CD4-positive, alpha-beta memory T cell (primary cell): ENCODE measurements around the gene DPP8. TPM values are rescaled to one million over a fixed set of nuclear protein-coding genes. Genes with fewer than 3 reads are reported as not detected.

Experiments
- CTCF ChIA-PET: fragments of 350-600 bp; sonication (Branson Sonifier 250); formaldehyde crosslinking; loops from one replicate; lab custom pipeline; 2021; ENCODE audit warnings: inconsistent platforms; ENCODE audit not compliant: partially characterized antibody; lab: Charles Lee
- POLR2A ChIA-PET: fragments of 350-600 bp; sonication (Branson Sonifier 250); formaldehyde crosslinking; loops from one replicate; lab custom pipeline; 2021; ENCODE audit not compliant: partially characterized antibody; lab: Charles Lee
- DNase-seq, 5 donors: peaks; one replicate each; pipeline versions ENCODE4 v3.0.0 to v3.0.0-alpha.2; 2020 to 2022; ENCODE audit warnings: mixed read lengths in 1 of 5
- H3K27ac ChIP-seq: one replicate; pipeline ENCODE4 v1.7.0; 2013; ENCODE audit warnings: low read depth, low read length
- H3K27me3 ChIP-seq: 2 replicates; pipeline ENCODE4 v1.7.0; 2013; ENCODE audit warnings: mild to moderate bottlenecking, low read length, moderate library complexity; ENCODE audit not compliant: insufficient read depth
- H3K36me3 ChIP-seq: 2 replicates; pipeline ENCODE4 v1.7.0; 2013; ENCODE audit warnings: mild to moderate bottlenecking, low read length, moderate library complexity; ENCODE audit not compliant: insufficient read depth
- H3K4me1 ChIP-seq: 2 replicates; pipeline ENCODE4 v1.7.0; 2013; ENCODE audit warnings: mild to moderate bottlenecking, low read length, moderate library complexity; ENCODE audit not compliant: insufficient read depth
- H3K4me3 ChIP-seq, 2 donors: one replicate each; pipeline ENCODE4 v1.7.0; 2013; ENCODE audit warnings: low read length in 2 of 2, mild to moderate bottlenecking in 1 of 2
- H3K9me3 ChIP-seq, 2 donors: one replicate each; pipeline ENCODE4 v1.7.0; 2013; ENCODE audit warnings: low read length in 2 of 2, control low read depth in 1 of 2; ENCODE audit not compliant: control insufficient read depth in 1 of 2
- H3K27ac Mint-ChIP-seq, 7 donors: one replicate each; pipeline ENCODE4 v1.8.0; 2020 to 2021; ENCODE audit warnings: mixed read lengths in 7 of 7, mild to moderate bottlenecking in 6 of 7, inconsistent platforms in 3 of 7, moderate library complexity in 3 of 7
- H3K27me3 Mint-ChIP-seq, 2 donors: one replicate each; pipeline ENCODE4 v1.8.0; 2020 to 2021; ENCODE audit warnings: mixed read lengths in 2 of 2
- H3K36me3 Mint-ChIP-seq, 2 donors: one replicate each; pipeline ENCODE4 v1.8.0; 2020 to 2021; ENCODE audit warnings: mixed read lengths in 2 of 2, inconsistent platforms in 1 of 2, mild to moderate bottlenecking in 1 of 2
- H3K4me1 Mint-ChIP-seq, 4 donors: one replicate each; pipeline ENCODE4 v1.8.0; 2020 to 2021; ENCODE audit warnings: mixed read lengths in 4 of 4, mild to moderate bottlenecking in 1 of 4
- H3K4me3 Mint-ChIP-seq, 8 donors: one replicate each; pipeline ENCODE4 v1.8.0; 2020 to 2021; ENCODE audit warnings: mixed read lengths in 8 of 8, mild to moderate bottlenecking in 7 of 8, moderate library complexity in 6 of 8, inconsistent platforms in 3 of 8
- H3K9me3 Mint-ChIP-seq, 8 donors: one replicate each; pipeline ENCODE4 v1.8.0; 2020 to 2021; ENCODE audit warnings: mixed read lengths in 8 of 8, mild to moderate bottlenecking in 5 of 8, inconsistent platforms in 3 of 8, moderate library complexity in 1 of 8
- intact Hi-C: fragments of 100-400 bp; cut with micrococcal nuclease; formaldehyde crosslinking; loops from one replicate; pipeline ENCODE4 v1.15.1; 2023
- polyA plus RNA-seq, 2 donors: library from polyadenylated mRNA; unstranded; fragments of 300-500 nt; fragmentation: Illumina TruSeq; gene quantifications; one replicate each; pipeline ENCODE4 v1.2.3, GENCODE V29; 2021
- total RNA-seq, 2 experiments: library from RNA; stranded (reverse); gene quantifications; one replicate each; pipeline ENCODE4 v1.2.3, GENCODE V29; 2021

The DPP8 gene
- total and polyA plus RNA-seq, 4 experiments from 2014 or later, result 39.2 to 58.6 (median 52.8) TPM

DNA sequence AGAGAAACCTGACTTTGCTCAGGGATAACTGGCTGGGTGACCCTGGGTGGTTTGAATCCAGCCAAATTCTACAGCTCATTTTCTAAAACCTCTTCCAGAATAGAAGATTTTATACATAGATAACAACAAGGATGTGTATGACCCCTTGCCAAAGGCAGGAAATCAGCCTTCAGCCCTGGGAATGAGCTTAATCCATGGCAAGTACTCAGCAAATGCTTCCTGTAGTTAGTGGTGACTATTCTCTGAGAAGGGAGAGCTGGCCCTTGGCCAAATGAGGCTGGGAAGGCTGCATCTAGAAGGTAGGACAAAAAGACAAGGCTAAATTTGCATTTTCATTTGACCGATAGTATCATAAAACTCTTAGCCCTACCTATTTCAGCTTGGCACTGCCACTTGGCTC lies 8.1 kb upstream of the DPP8 start:
- H3K4me3 ChIP-seq, result no peak overlapping the region
- no peak overlapping the region for H3K27ac Mint-ChIP-seq
- no peak overlapping the region for H3K4me3 Mint-ChIP-seq

DNA sequence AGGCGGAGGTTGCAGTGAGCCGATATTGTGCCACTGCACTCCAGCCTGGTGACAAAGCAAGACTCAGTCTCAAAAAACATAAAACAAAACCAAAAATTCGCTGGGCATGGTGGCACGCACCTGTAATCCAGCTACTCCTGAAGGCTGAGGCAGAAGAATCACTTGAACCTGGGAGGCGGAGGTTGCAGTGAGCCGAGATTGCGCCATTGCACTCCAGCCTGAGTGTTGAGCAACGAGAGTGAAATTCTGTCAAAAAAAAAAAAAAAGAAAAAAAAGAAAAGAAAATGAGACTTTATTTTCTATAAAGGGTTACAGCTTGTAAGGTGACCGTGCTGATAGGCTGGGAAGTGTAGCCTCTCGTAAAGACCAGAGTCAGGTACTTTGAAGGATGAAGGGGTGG lies 6.7 kb upstream of the DPP8 start:
- CTCF ChIA-PET, result no interaction called here
- Histone ChIP-seq H3K36me3 (no peaks in the 10 kb centered on the region), H3K27me3 (no peaks in the 10 kb centered on the region), H3K4me3 (no peak overlapping the region), H3K9me3 (no peaks in the 10 kb centered on the region), H3K27ac (no peak overlapping the region), H3K4me1 (no peaks in the 10 kb centered on the region)
- Mint-ChIP-seq H3K4me3 (no peak overlapping the region), H3K4me1 (no peaks in the 10 kb centered on the region), H3K27me3 (no peaks in the 10 kb centered on the region), H3K36me3 (no peaks in the 10 kb centered on the region), H3K9me3 (no peaks in the 10 kb centered on the region), H3K27ac (no peak overlapping the region)
- DNase-seq, result no peak
- intact Hi-C loops, result no loop called here
- POLR2A ChIA-PET, result no interaction called here

More for the DNA sequence above, 8.1 kb upstream of the DPP8 start:
- Histone ChIP-seq H3K9me3 (no peaks in the 10 kb centered on the region), H3K4me1 (peaks cover 4% of the 10 kb centered on the region), H3K27ac (no peak overlapping the region), H3K36me3 (no peaks in the 10 kb centered on the region), H3K27me3 (no peaks in the 10 kb centered on the region)
- Mint-ChIP-seq H3K36me3 (no peaks in the 10 kb centered on the region), H3K9me3 (no peaks in the 10 kb centered on the region), H3K27me3 (no peaks in the 10 kb centered on the region), H3K4me1 (peaks cover 2 to 10% (median 5%) of the 10 kb centered on the region in 4 donors)
- intact Hi-C loops, result no loop called here
- ChIA-PET CTCF (interaction anchor here (0.7 to 1.2 kb wide), 3 partner anchors 9 to 736 kb away, joined by 3 read pairs; no protein-coding TSS in a partner anchor), POLR2A (interaction anchor here (1.1 kb wide), 1 partner anchor 14 kb away, joined by 3 read pairs; no protein-coding TSS in a partner anchor)
- no peak for DNase-seq

DNA sequence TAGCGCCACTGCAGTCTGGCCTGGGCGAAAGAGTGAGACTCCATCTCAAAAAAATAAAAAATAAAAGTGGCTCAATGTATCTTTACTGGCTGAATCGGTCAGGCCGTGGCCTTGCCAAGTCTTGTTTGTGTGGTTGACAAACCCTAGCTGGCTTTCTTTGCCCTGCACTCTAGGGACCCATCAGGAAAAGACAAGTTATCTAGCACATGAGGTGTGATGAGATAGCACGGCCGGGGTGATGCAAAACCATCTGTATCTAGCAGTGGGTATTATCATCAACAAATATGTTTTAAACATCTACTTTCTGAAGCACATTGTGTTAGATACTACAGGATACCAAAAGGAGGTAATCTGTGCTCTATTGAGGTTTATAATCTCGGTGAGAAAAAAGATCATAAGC lies 3.9 kb upstream of the DPP8 start:
- intact Hi-C loops, result no loop called here
- Histone ChIP-seq H3K9me3 (no peaks in the 10 kb centered on the region), H3K4me1 (peaks cover 11% of the 10 kb centered on the region), H3K27me3 (no peaks in the 10 kb centered on the region), H3K27ac (no peak overlapping the region), H3K4me3 (no peak overlapping the region), H3K36me3 (no peaks in the 10 kb centered on the region)
- CTCF ChIA-PET, result no interaction called here
- Mint-ChIP-seq H3K4me3 (no peak overlapping the region), H3K36me3 (peaks cover 0 to 8% of the 10 kb centered on the region in 2 donors), H3K4me1 (peaks cover 7 to 13% (median 9%) of the 10 kb centered on the region in 4 donors), H3K9me3 (no peaks in the 10 kb centered on the region), H3K27ac (peak overlapping the region in 1 of 7 donors; percentile 72), H3K27me3 (no peaks in the 10 kb centered on the region)
- no peak for DNase-seq
- POLR2A ChIA-PET, result no interaction called here

- Histone ChIP-seq H3K4me1 (peaks cover 36% of the 10 kb centered on the region), H3K9me3 (no peaks in the 10 kb centered on the region), H3K36me3 (peaks cover 4% of the 10 kb centered on the region), H3K27me3 (no peaks in the 10 kb centered on the region), H3K27ac (no peak overlapping the region), H3K4me3 (no peak overlapping the region)
- no peak overlapping the region for H3K4me3 Mint-ChIP-seq
- ChIA-PET CTCF (interaction anchor here (0.6 to 0.7 kb wide), 3 partner anchors 15 to 1427 kb away, joined by 3 read pairs; no protein-coding TSS in a partner anchor), POLR2A (interaction anchor here (3.2 kb wide), 1 partner anchor 11 kb away, joined by 36 read pairs; the partner anchor contains the start of gene HACD3)
- no peaks in the 10 kb centered on the region for H3K27me3 Mint-ChIP-seq
- no peak for DNase-seq
- H3K9me3 Mint-ChIP-seq, result no peaks in the 10 kb centered on the region
- peaks cover 0 to 14% of the 10 kb centered on the region in 2 donors for H3K36me3 Mint-ChIP-seq
- intact Hi-C loops, result no loop called here
- H3K4me1 Mint-ChIP-seq, result peaks cover 20 to 38% (median 28%) of the 10 kb centered on the region in 4 donors
- H3K27ac Mint-ChIP-seq, result no peak overlapping the region
Observed at GRCh38 chr15:65518633-65519285, 1.3 kb upstream of the DPP8 start.

DNA sequence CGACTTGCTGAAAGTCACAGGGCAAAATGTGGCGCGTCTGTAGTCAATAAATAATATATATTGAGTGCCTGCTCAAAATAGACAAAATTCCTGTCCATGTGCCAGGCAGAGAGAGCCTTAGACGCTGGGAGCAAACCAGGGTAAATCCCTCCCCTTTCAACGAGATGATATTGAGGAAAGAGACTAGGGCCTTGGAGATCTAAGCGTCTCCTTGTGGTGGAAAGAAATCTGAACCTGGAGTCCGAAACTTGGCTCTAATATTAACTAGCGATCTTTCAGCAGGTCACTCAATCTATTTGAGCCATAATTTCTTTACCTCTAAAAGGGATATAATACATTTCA lies 348 bp upstream of the DPP8 start:
- ChIA-PET CTCF (interaction anchor here (0.7 kb wide), 1 partner anchor 14 kb away, joined by 3 read pairs; no protein-coding TSS in a partner anchor), POLR2A (interaction anchor here (3.2 kb wide), 1 partner anchor 12 kb away, joined by 36 read pairs; the partner anchor contains the start of gene HACD3)
- Mint-ChIP-seq H3K27ac (peak overlapping the region; percentile 74 to 97 (median 97)), H3K4me3 (peak overlapping the region; percentile 85 to 100 (median 95)), H3K36me3 (peaks cover 0 to 22% of the 10 kb centered on the region in 2 donors), H3K9me3 (no peaks in the 10 kb centered on the region), H3K27me3 (no peaks in the 10 kb centered on the region), H3K4me1 (peaks cover 22 to 47% (median 34%) of the 10 kb centered on the region in 4 donors)
- Histone ChIP-seq H3K4me3 (peak overlapping the region; percentile 86 to 96), H3K9me3 (no peaks in the 10 kb centered on the region), H3K27ac (peak overlapping the region; percentile 85), H3K4me1 (peaks cover 46% of the 10 kb centered on the region), H3K27me3 (no peaks in the 10 kb centered on the region), H3K36me3 (peaks cover 4% of the 10 kb centered on the region)
- DNase-seq, result no peak
- intact Hi-C loops, result loop anchor here (1.0 to 2.0 kb wide), 4 partner anchors 12 to 1355 kb away; partner anchors contain the start of genes HACD3, INTS14, PPIB and RAB11A

DNA sequence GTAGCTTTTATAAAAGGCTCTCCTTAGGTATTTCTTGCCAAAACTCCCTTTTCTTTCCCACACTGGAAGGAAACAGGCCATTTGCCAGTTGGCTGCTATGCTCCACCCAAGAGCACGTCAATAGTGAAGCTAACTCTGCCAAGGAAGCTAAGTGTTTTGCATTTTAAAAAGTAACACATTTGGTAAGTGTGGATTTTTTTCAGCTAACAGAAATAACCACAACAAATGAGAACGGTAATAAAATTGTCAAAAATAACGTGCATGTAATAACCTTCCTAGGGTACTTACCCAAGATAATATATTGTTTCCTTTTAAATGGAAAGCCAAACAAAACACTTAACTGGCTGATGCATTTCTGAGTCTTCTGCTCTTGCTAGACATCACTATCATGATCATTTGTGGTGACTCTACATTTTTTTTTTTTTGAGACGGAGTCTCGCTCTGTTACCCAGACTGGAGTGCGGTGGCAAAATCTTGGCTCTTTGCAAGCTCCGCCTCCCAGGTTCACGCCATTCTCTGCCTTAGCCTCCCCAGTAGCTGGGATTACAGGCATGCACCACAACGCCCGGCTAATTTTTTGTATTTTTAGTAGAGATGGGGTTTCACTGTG lies 4.6 kb downstream of the DPP8 start:
- H3K27me3 ChIP-seq, result no peaks in the 10 kb centered on the region
- Mint-ChIP-seq H3K36me3 (peaks cover 8 to 57% of the 10 kb centered on the region in 2 donors), H3K4me3 (peak overlapping the region in 4 of 8 donors; percentile 7 to 29 (median 21)), H3K4me1 (peaks cover 29 to 79% (median 51%) of the 10 kb centered on the region in 4 donors), H3K27me3 (no peaks in the 10 kb centered on the region), H3K9me3 (no peaks in the 10 kb centered on the region), H3K27ac (peak overlapping the region in 5 of 7 donors; percentile 15 to 74 (median 53))
- H3K4me1 ChIP-seq, result peaks cover 64% of the 10 kb centered on the region
- DNase-seq, result peak in 3 of 5 donors; percentile 6 to 20 (median 9)
- H3K4me3 ChIP-seq, result no peak overlapping the region
- no peaks in the 10 kb centered on the region for H3K9me3 ChIP-seq
- ChIA-PET POLR2A (interaction anchor here (1.3 kb wide), 2 partner anchors 18 to 98 kb away, joined by 6 read pairs; partner anchors contain the start of genes HACD3 and INTS14), CTCF (interaction anchor here (0.7 to 1.1 kb wide), 2 partner anchors 12 to 38 kb away, joined by 3 read pairs; no protein-coding TSS in a partner anchor)
- intact Hi-C loops, result no loop called here
- no peak overlapping the region for H3K27ac ChIP-seq
- peaks cover 32% of the 10 kb centered on the region for H3K36me3 ChIP-seq

DNA sequence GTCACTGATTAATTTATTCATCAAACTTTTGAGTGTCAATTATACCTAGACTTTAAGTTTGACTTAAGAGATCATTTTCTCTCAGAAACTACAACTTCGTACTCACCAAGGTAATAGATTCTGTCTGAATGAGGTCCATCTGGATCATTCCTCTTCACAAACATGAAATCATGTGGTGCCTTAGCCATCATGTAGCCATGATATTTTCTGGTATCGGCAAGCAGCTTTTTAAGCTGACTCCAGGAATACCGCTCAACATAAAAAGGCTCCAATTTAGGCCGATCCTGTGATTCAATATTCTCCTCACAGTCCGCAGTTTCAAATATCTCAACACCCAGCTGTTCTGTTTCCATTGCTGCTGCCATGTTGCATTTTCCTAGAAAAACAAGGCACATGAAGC lies 5.3 kb downstream of the DPP8 start:
- Mint-ChIP-seq H3K4me1 (peaks cover 26 to 74% (median 47%) of the 10 kb centered on the region in 4 donors), H3K36me3 (peaks cover 8 to 54% of the 10 kb centered on the region in 2 donors), H3K9me3 (no peaks in the 10 kb centered on the region), H3K27me3 (no peaks in the 10 kb centered on the region), H3K27ac (peak overlapping the region in 1 of 7 donors; percentile 74), H3K4me3 (no peak overlapping the region)
- peaks cover 32% of the 10 kb centered on the region for H3K36me3 ChIP-seq
- no peak for DNase-seq
- CTCF ChIA-PET, result no interaction called here
- H3K4me1 ChIP-seq, result peaks cover 62% of the 10 kb centered on the region
- intact Hi-C loops, result no loop called here
- H3K27ac ChIP-seq, result peak overlapping the region; percentile 19
- no peaks in the 10 kb centered on the region for H3K27me3 ChIP-seq
- no peaks in the 10 kb centered on the region for H3K9me3 ChIP-seq
- H3K4me3 ChIP-seq, result no peak overlapping the region
- POLR2A ChIA-PET, result interaction anchor here (1.3 kb wide), 2 partner anchors 19 to 99 kb away, joined by 6 read pairs; partner anchors contain the start of genes HACD3 and INTS14
